GM21360 (cell line): ENCODE data around the gene ATP9B.

Experiments
- ATAC-seq: cut with Tn5 transposase; IDR thresholded peaks from one replicate; pipeline ENCODE4 v1.9.1; 2021; ENCODE audit warnings: mild to moderate bottlenecking, moderate library complexity; ENCODE audit not compliant: unreplicated experiment

The ATP9B gene

DNA sequence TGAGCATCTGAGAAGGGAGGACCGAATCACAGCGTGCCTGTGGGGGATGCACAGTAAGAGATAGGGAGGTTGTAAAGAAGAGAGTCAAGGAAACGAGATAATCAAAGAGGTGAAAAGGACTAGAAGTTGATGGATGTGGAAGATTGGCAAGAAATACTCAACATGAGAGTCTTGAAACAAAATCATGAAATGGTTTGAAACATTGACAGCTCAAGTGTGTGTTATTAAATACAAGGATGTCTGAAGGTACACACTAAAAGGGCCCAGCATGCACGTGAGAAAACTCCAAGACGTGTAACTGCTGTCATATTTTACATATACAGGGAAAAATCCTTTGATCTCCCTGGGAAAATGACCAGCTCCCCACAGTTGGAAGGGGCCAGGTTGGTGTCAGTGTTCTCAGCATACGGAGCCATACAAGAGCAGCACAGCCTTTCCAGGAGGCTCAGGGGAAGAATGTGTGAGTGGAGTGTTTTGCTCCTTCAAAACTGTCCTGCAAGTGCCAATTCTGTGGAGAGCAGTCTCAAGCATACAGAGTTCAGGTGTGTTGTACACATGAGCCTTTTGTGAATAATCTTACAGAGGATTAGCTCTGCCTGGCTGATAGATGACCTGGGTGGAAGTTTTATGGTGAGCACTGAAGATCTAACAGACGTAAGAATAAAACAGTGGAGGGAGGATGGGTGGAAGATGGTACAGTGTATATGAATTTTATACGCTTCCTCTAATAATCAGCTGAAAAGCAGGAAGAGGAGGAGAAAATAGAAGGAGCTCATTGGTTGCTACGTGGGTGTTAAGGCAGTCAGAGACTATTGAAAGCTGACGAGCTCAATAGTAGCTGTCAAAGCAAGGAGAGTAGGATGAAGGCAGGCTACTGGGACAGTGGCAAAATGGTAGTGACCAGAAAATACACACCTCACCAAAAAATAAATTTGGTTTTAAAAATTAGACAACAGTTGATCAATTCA lies 126.8 kb downstream of the ATP9B start:
- ATAC-seq: no peak

DNA sequence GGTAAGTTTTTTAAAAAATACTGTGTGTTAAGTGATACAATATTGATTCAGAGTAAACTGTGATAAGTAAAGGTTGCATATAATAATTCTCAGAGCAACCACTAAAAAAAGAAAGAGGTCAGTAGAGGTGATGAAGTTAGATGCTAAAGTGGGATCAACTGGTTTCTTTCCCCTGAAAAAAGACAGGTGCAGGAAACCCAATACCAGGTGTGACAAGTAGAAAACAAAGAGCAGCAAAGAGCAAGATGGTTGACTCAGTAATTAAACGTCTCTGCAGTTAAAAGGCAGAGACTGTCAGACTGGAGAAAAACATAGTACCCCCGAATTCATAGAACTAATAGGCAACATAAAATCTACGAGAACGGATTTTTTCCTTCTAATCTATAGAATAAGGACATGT lies 128.3 kb downstream of the ATP9B start:
- no peak for ATAC-seq

DNA sequence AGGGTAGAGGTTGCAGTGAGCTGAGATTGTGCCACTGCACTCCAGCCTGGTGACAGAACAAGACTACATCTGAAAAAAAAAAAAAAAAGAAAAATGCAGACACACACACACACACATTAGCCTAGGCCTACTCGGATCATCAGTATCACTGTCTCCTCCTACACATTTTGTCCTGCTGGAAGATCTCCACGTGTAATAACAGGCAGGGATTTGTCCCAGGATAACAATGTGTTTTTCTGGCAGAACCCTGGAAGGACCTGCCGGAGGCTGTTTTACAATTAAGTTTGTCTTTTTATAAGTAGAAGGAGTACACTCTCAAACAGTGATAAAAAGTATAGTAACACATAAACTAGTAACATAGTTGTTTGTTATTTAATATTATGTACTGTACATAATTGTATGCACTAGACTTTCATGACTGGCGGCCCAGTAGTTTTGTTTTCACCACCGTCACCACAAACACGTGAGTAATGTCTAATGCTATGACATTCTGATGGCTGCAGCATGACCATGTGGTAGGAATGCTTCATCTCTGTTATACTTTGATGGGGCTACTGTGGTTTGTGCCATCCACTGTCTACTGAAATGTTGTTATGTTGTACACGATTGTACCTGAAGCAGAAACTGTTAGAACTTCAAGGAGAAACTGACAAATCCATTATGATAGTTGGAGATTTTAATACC lies 130.6 kb downstream of the ATP9B start:
- ATAC-seq: no peak

DNA sequence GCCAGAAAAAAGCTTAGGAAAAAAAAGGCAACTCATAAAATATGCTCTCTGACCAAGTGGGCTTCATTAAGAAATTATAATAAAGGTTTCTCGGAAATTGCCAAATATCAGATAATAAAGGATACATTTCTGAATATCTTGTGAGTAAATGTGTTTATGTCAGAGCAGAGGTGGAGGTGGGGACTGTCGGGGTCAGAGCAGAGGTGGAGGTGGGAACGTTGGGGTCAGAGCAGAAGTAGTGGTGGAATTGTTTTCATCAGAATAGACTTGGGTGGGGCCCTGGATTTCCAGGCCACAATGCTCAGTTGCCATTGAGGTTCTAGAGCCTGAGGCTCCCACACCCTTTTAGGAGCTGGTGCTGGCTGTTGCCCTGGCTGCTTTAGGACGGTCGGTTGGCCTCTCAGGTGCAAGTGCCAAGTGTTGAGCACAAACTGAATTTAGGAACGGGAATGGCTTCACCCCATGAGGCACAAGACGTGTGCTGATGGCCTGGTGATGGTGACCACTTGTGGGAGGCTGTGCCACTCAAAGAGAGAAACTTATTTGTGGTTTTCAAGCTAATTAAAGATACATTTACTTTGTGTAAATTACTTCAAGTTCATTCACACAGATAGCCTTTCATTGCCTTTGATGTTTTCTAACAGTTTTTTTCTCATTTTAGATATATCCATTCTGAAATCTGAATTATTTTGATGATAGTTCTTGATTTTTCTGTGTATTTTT lies 131.5 kb downstream of the ATP9B start:
- no peak for ATAC-seq

DNA sequence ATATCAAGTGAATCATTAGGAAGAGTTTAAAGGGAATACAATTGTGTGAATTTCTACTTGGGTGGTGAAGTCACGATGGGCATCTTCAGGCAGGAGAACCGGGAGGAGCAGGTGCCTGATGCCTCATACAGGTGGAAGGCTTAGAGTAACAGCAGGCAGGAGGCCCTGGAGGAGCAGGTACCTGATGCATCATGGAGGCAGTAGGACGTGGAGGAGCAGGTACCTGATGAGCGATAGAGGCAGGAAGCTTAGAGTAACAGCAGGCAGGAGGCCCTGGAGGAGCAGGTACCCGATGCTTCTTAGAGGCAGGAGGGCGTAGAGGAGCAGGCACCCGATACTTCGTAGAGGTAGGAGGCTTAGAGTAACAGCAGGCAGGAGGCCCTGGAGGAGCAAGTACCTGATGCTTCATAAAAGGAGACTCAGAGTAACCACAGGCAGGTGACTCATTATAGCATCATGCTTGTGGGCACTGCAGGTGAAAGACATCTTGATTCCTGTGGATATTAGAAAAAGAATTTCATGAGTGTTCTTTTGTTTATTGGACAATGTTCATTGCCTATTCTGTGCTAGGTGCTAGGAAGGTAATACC lies 133.9 kb downstream of the ATP9B start:
- ATAC-seq: no peak

DNA sequence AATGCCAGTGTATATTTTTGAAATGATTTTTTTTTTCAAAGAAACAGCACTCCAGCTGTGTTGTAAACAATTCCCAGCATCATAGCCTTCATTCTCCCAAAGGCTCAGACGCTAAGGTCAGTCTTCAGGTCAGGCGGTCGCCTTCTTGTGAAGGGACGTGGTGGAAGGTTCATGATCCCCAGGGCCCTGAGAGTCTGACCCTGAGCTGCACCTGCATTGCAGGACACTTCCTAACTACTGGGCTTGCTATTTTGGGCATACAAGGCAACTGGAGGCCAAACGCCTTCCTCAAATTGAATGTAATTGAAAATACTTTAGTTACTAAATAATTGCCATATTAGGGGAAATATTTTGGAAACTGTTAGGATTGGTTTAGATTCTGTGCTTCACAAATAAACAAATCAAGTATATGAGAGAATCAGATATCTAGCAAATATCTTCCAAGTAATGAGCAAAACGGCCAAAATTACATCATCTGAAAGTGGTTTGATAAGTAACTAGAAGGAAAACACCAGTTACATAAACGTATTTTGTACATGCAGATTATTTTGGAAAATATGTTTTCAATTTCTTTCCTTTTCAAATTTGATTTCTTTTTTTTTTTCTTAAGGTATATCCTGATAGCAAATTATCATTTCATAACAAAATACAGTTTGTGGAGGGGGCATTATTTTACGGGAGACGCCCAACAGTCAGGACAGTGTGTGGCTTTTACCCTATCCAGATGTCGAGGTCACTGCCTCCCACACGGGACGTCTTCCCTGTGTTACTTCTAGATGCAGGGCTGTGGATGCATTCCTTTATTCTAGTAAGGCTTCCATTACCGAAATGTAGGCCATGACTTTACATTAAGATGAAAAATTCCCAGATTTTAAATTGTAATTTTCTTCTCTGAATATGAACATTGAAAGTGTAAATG lies 136.0 kb downstream of the ATP9B start:
- no peak for ATAC-seq

DNA sequence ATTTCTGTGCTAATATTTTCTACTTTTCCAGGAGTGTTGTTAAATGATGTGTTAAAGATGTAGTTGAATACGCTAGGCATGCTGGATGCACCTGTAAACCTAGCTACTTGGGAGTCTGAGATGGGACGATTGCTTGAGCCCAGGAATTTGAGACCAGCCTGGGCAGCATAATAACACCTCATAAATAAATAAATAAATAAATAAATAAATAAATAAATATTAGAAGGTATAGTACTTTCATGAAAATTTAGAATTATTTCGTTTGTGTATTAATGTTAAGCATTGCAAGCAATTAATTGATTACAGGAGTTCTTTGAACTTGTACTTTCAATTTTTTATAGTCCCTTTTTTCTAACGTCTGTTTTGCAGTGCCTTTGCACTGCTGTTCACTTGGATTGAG lies 137.2 kb downstream of the ATP9B start:
- no peak for ATAC-seq

DNA sequence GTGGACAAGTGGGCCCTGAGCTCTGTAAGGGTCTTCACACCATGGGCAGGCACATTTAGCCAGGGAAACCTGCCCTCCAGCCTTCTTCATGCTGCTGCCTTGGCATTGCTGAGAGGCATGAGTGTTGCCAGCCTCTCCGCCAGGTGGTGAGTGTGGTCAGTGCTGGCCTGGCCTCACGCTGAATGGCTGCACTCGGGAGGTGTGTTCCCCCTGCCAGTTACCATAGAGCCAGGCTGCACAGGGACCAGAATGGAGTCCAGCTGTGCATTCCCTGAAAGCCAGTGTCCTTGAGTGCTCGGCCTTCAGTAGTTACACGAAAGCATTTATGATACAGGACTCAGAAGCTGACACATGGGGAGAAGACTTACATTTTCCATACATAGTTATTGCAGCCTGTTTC lies 139.7 kb downstream of the ATP9B start:
- no peak for ATAC-seq

DNA sequence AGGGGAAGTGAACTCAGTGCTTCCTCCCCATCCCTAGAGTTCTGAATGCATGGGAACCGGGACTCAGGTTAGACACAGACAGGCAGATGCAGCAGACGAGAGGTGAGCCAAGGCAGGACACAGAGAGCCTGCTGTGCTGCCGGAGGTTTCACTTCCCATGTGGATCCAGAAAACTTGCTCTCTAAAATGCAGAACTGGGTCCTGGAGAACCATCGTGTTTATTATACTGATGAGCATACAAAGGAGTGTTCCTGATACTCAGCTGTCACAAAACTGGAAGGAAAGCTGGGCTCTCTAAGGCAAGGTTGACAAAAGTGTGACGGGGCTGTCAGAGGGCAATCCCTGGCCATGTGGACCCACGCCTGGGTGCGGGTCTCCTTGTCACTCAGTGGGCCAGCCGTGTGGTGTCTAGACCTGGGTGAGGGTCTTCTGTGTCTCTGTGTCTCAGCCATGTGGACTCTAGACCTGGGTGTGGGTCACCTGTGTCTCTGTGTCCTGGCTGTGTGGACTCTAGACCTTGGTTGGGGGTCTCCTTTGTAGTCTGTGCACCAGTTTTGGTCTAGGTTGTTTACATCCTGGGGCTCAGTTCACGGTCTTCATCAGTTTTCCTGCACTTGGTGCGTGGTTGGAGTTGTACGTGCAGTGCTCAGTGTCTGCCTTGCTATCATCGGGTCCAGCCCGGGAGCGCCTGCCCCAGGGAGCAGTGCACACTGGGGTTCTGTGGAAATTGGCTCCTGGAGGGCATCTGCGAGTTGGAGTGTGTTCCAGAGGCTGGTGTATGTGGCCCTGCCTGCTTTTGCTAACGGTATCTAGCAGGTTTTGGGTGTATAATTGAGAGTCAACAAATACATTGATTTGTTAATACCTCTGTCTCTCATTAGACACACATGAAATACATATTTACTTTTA lies 141.1 kb downstream of the ATP9B start:
- no peak for ATAC-seq

DNA sequence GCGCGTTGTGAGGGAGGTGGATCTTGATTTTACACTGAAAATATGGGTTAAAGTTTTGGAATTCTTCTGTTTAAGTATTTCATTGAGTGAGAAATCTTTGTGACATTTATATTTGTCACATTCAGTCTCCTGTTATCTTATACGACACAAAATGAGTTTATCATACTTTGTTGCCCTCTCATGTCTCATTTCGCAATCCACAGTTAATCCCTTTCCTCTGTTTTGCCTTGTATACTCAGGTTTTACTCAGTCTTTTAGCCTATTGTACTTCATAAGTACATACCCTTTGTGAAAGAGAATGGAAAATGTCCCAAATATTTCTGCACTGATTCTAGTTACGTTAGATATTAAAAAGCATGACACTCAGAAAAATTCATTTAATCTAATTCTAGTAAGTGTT lies 142.7 kb downstream of the ATP9B start:
- ATAC-seq: no peak

DNA sequence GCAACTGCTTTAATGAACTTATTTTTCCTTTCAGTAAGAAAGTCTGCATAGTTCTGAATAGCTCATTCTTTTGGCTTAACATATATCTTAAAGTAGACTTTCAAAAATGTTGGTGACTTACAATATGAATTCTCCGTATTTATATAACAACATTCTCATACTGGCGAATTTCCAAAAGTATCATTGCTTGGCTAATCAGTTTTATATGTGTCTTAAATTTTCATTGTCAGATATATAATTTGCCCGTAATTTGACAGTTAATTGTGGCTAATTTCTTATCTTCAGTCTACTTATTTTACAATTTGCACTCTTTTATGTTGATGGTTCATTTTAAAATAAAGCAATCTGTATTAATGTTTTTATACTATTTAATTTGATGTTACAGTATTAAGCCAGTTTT lies 144.9 kb downstream of the ATP9B start:
- no peak for ATAC-seq

DNA sequence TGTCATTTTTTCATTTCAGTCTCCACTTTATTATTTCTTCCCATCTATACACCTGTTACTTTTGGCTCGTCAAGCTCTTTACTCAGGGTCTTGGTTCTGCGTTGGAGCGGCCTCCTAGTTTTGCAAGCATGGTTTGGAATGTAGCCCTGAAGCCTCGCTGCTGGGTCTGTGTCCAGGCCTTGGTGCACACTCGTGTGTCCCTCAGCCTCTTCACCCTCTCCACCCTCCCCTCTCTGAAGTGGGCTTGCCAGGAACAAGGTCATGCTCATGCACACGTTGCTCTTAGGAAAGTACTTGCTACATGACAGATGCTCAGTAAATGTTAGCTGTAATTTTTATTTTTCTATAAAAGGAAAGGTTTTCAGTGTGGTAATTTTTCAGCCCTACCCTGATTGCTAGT lies 147.0 kb downstream of the ATP9B start:
- ATAC-seq: no peak

DNA sequence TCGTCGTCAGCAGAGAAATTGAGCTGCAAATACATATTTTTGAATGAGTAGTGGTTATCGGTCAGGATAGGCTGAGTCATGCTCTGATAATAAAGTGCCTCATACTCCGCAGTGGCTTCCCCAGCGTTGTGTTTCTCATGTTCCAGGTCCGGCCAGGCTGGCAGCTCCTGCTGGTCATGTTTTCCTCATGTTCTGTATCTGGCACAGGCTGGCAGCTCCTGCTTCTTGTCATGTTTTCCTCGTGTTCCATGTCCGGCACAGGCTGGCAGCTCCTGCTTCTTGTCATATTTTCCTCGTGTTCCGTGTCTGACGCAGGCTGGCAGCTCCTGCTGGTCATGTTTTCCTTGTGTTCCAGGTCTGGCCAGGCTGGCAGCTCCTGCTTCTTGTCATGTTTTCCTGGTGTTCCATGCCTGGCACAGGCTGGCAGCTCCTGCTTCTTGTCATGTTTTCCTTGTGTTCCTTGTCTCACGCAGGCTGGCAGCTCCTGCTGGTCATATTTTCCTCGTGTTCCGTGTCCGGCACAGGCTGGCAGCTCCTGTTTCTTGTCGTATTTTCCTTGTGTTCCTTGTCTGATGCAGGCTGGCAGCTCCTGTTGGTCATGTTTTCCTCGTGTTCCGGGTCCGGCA lies 148.9 kb downstream of the ATP9B start:
- no peak for ATAC-seq

DNA sequence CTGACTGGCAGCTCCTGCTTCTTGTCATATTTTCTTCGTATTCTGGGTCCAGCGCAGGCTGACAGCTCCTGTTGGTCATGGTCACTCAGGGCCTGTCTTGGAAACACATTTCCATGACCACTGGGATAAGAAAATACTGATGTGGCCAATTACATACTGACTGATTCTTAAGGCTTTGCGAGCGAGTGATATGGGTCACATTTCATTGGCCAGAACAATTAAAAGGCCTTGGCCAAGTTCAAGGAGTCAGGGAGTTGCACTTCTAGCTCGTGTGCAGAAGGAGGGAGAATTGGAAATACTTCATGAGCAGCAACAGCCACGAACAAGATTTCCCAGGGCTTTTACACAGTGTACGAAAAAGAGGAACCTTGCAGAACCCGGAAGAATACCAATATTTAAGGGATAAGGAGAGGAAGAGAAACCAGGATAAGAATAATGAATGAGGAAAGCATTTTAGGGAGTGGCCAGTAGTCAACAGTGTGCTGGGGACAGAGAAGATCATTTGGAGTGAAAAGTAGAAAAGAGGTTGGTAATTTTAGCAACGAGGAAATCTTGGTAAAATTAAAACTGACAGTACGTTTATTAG lies 149.5 kb downstream of the ATP9B start:
- ATAC-seq: no peak

DNA sequence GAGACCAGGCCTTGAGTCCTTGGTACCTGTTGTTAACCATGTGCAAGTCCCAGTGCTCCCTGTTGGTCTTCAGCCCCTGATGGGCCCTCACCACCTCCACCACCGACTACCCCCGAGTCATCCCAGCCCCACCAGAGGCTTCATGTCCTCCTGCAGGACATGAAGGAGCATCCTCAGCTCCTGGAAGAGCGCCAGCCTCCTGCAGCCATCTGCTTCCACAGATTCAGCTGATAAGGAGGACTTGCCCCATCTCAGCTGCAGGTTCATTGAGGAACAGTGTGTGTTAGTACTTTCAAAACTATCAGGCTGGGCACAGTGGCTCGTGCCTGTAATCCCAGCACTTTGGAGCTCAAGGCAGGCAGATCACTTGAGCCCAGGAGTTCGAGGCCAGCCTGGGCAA lies 151.9 kb downstream of the ATP9B start:
- ATAC-seq: no peak

DNA sequence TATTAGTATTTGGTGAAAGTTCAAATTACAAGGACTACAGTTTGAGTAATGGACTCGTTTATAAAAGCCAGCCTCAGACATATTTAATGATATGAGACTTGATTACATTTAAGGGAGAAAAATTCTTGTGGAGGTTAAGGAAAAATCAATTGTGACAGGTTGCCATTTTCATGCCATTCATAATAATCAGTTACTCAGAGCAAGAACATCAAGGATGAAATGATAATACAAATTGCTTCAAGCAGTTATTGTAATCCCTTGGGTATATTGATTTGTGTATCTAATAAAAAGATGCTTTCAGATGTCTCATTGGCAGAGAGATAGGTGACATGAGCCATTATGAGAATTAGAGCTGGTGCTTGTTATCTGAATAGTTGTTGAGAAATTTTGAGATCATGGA lies 153.6 kb downstream of the ATP9B start:
- no peak for ATAC-seq

DNA sequence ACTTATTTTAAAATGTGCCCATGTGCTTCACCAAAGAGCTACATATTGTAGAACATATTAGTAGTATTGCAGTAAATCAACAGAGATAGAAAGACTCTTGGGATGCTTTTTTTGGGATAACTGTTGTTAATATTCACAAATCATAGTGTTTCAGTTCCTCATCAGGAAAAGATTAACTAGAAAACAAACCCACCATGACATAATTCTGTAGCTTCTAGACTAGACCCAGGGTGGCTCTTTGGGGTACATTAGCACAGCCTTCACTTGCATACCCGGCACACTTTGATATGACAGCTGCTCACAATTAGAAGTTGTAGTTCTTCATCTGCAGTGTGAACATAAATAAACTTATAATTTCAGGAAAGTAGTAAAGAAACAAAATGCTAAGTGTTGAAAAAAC lies 154.2 kb downstream of the ATP9B start:
- ATAC-seq: no peak

DNA sequence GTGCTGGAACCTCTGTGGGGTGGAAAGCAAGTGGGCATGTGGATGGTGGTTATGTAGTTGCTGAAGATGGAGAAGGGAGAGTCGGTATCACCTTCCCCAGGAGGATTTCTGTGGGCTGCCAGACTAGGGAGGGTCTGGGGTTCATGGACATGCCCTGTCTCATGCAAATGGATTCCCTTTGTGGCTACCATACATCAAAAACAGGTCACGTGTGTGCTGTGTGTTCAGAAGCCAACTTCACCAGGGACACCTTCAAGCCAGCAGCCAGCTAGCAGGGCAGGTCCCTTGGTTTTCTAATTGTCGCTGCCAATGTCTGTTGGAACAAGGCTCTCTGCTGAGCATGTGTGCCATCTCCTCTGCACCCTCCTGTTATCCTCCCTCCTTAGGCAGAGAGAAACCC lies 155.2 kb downstream of the ATP9B start:
- ATAC-seq: no peak
